ENCODE results near the gene UPF3A. TPM values are rescaled to one million over a fixed set of nuclear protein-coding genes. Genes with fewer than 3 reads are reported as not detected.
A peak's percentile ranks its signal among the peaks of the same experiment; 100 is the strongest.

The UPF3A gene
- total RNA-seq, 1 experiment from 2014 or later = 63.5 TPM

- ChIA-PET CTCF (interaction anchor here (0.7 to 1.2 kb wide), 2 partner anchors 19 to 55 kb away, joined by 3 to 4 read pairs; no protein-coding TSS in a partner anchor), POLR2A (interaction anchor here (1.0 to 1.6 kb wide), 2 partner anchors 10 to 29 kb away, joined by 3 to 6 read pairs; partner anchors contain the start of gene CHAMP1)
- H3K36me3 Mint-ChIP-seq (ENCODE audit: insufficient read depth, unreplicated experiment) = peaks cover 66% of the 10 kb centered on the region
- no peak overlapping the region for H3K4me3 Mint-ChIP-seq (ENCODE audit: unreplicated experiment)
- intact Hi-C loops (cut with micrococcal nuclease) = no loop called here
- H3K27ac Mint-ChIP-seq (ENCODE audit: low read depth, unreplicated experiment) = peak overlapping the region; percentile 32
- H3K4me1 Mint-ChIP-seq (ENCODE audit: insufficient read depth, unreplicated experiment) = peaks cover 27% of the 10 kb centered on the region
- H3K9me3 Mint-ChIP-seq (ENCODE audit: unreplicated experiment) = no peaks in the 10 kb centered on the region
- H3K27me3 Mint-ChIP-seq (ENCODE audit: insufficient read depth, unreplicated experiment) = no peaks in the 10 kb centered on the region
- no TSS peak for BruUV-seq (replicated peaks)
- peak; percentile 9 for DNase-seq (ENCODE audit: unreplicated experiment)
- no peak for TF ChIP-seq CTCF (IDR thresholded peaks at IDR 0.05; ENCODE audit: unreplicated experiment)
Measured at GRCh38 chr13:114285166-114285808, 3.9 kb downstream of the UPF3A start.

- CTCF ChIA-PET = interaction anchor here (1.2 kb wide), 1 partner anchor 54 kb away, joined by 4 read pairs; no protein-coding TSS in a partner anchor
- Mint-ChIP-seq H3K27me3 (ENCODE audit: insufficient read depth, unreplicated experiment) (no peaks in the 10 kb centered on the region), H3K27ac (ENCODE audit: low read depth, unreplicated experiment) (peak overlapping the region; percentile 61), H3K4me3 (ENCODE audit: unreplicated experiment) (no peak overlapping the region), H3K4me1 (ENCODE audit: insufficient read depth, unreplicated experiment) (peaks cover 21% of the 10 kb centered on the region), H3K36me3 (ENCODE audit: insufficient read depth, unreplicated experiment) (peaks cover 81% of the 10 kb centered on the region), H3K9me3 (ENCODE audit: unreplicated experiment) (no peaks in the 10 kb centered on the region)
- no peak for TF ChIP-seq CTCF (IDR thresholded peaks at IDR 0.05; ENCODE audit: unreplicated experiment)
- DNase-seq (ENCODE audit: unreplicated experiment) = no peak
- POLR2A ChIA-PET = interaction anchor here (1.0 kb wide), 1 partner anchor 24 kb away, joined by 3 read pairs; no protein-coding TSS in a partner anchor
- no TSS peak for BruUV-seq (replicated peaks)
- intact Hi-C loops (cut with micrococcal nuclease) = no loop called here
Measured at GRCh38 chr13:114286808-114287207, 5.4 kb downstream of the UPF3A start.

DNA sequence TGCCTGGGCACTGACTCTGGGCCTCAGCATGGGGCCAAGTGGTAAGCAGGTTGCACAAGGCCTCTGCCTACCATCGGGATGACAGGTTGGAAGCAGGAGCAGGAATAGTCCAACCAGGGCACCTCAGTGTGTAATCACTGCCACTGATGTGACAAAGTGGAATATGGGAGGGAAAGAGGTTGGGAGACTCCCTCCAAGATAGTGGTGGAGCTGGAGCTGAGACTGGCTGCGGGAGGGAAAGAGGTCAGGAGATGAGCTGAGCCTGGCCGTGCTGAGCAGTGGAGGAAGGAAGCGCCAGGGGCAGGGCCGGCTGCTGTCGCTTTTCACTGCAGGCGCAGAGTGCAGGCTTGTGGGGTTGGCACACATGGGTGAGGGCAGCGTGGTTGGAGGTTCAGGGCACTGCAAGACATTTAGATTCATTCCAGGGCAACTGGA, 6.8 kb downstream of the UPF3A start:
- H3K4me1 Mint-ChIP-seq (ENCODE audit: insufficient read depth, unreplicated experiment) = peaks cover 21% of the 10 kb centered on the region
- peak overlapping the region; percentile 40 for H3K27ac Mint-ChIP-seq (ENCODE audit: low read depth, unreplicated experiment)
- ChIA-PET POLR2A (interaction anchor here (1.0 kb wide), 1 partner anchor 52 kb away, joined by 4 read pairs; no protein-coding TSS in a partner anchor), CTCF (interaction anchor here (0.6 kb wide), 1 partner anchor 29 kb away, joined by 3 read pairs; no protein-coding TSS in a partner anchor)
- TF ChIP-seq CTCF (IDR thresholded peaks at IDR 0.05; ENCODE audit: unreplicated experiment) = no peak
- intact Hi-C loops (cut with micrococcal nuclease) = no loop called here
- no TSS peak for BruUV-seq (replicated peaks)
- no peaks in the 10 kb centered on the region for H3K27me3 Mint-ChIP-seq (ENCODE audit: insufficient read depth, unreplicated experiment)
- no peaks in the 10 kb centered on the region for H3K9me3 Mint-ChIP-seq (ENCODE audit: unreplicated experiment)
- H3K4me3 Mint-ChIP-seq (ENCODE audit: unreplicated experiment) = no peak overlapping the region
- no peak for DNase-seq (ENCODE audit: unreplicated experiment)
- H3K36me3 Mint-ChIP-seq (ENCODE audit: insufficient read depth, unreplicated experiment) = peaks cover 89% of the 10 kb centered on the region

GRCh38 chr13:114296448-114296847, 15.0 kb downstream of the UPF3A start:
- BruUV-seq (replicated peaks) = no TSS peak
- POLR2A ChIA-PET = no interaction called here
- no peaks in the 10 kb centered on the region for H3K4me1 Mint-ChIP-seq (ENCODE audit: insufficient read depth, unreplicated experiment)
- intact Hi-C loops (cut with micrococcal nuclease) = no loop called here
- peaks cover 80% of the 10 kb centered on the region for H3K36me3 Mint-ChIP-seq (ENCODE audit: insufficient read depth, unreplicated experiment)
- TF ChIP-seq CTCF (IDR thresholded peaks at IDR 0.05; ENCODE audit: unreplicated experiment) = no peak
- H3K9me3 Mint-ChIP-seq (ENCODE audit: unreplicated experiment) = no peaks in the 10 kb centered on the region
- CTCF ChIA-PET = no interaction called here
- no peak overlapping the region for H3K4me3 Mint-ChIP-seq (ENCODE audit: unreplicated experiment)
- no peak overlapping the region for H3K27ac Mint-ChIP-seq (ENCODE audit: low read depth, unreplicated experiment)
- no peak for DNase-seq (ENCODE audit: unreplicated experiment)
- H3K27me3 Mint-ChIP-seq (ENCODE audit: insufficient read depth, unreplicated experiment) = no peaks in the 10 kb centered on the region
